ENCODE measurements around the gene PROSER1.
A peak's percentile ranks its signal among the peaks of the same experiment; 100 is the strongest.
"Not testable (repeated sequence)": the region's sequence is repeated elsewhere in the genome, so short reads cannot be mapped to it uniquely, and the experiment has no call there.

Gene PROSER1

GRCh38 chr13:39037880-39038568, at the start of gene PROSER1, which contains the start of gene NHLRC3:
PROSER1 (minus strand) TSS chr13:39038089; CDS start chr13:39037242, 847 bp downstream.
NHLRC3 (plus strand) TSS chr13:39038456; CDS start chr13:39038640, 184 bp downstream.
- peak; percentile 90 for DNase-seq

DNA sequence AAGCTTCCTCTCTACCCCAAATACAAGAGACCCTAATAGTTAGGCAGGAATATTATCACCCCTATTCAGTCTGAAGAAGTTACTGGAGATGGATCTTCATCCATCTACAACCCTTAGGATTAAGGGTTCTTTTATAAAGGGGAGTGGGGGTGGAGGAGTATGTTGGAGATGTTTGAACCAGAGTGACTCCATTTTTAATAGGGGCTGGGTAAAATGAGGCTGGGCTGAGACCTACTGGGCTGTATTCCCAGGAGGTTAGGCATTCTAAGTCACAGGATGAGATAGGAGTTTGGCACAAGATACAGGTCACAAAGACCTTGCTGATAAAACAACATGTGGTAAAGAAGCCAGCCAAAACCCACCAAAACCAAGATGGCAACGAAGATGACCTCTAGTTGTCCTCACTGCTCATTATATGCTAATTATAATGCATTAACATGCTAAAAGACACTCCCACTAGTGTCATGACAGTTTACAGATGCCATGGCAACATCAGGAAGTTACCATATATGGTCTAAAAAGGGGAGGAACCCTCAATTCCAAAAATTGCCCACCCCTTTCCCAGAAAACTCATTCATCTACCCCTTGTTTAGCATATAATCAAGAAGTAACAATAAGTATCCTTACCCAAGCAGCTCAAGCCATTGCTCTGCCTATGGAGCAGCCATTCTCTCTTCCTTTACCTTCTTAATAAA, 48.5 kb upstream of the PROSER1 start:
- not testable (repeated sequence) for DNase-seq

DNA sequence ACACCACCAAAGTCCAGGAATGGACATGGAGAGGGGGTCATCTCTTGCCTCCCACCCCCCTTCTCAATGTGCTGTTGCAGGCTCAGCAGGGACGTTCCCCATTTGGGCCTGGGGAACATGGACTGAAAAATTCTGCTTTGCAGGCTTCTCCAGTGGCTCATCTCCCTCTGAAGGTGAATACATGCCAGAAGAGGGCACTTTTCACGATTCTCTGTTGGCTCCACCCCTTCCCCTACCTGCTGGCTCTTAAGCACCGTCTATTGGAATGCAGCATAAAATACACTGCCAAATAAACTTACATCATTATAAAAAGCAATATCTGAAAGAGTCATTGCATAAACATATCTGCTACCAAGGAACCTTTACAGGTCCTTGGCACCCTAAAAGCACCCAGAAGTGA, 36.1 kb upstream of the PROSER1 start:
- DNase-seq: no peak

DNA sequence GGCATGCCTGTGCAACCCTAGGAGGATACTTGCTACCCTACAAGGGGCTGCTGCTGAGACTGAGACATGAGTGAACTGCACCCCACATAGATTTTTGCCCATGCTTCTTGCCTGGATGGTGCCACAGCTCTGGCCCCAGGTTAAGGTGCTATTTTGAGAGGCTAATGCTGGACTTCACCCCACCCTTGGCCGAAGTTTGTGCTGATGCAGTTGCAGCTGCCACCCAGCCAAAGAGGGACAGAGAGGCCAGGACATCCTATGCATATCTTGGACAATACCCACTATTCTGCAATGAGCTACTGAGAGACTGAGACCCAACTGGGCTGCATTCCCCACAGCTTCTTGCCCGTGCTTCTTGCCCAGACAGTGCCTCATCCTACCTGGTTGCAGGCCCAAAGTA, 35.0 kb upstream of the PROSER1 start:
- DNase-seq: no peak

DNA sequence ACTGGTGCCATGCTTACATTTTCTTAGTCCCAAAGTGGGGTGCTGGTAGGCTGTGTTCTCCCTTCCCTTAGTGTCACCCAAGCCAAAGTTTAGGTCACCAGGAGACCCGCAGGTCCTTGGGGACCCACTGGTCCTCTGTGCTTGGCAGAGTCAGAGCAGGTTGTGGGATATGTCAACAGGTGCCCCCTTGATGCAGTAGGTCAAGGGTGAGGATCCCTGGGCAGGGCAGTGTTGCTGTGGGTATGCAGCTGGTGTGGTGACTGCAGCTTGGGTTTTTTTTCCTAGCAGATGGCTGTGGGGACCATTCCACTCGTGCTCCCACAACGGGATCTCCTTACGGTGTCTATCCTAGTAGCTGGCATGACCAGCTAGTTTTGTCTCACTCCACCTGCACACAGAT, 24.1 kb upstream of the PROSER1 start:
- DNase-seq: no peak

GRCh38 chr13:39058040-39058439, 20.2 kb upstream of the PROSER1 start:
- no peak for DNase-seq

DNA sequence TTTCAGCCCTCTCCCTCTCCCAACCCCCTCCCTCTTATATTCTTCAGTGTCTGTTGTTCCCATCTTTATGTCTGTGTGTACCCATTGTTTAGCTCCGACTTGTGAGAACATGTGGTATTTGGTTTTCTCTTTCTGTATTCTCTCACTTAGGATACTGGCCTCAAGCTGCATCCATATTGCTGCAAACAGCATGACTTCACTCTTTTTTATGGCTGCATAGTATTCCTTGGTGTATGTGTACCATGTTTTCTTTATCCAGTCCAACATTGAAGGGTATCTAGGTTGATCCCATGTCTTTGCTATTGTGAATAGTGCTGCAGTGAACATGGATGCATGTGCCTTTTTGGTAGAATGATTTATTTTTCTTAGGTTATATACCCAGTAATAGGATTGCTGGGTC, 18.1 kb upstream of the PROSER1 start:
- DNase-seq: no peak

- no peak for DNase-seq
Measured at GRCh38 chr13:39054112-39054511, 16.2 kb upstream of the PROSER1 start.

DNA sequence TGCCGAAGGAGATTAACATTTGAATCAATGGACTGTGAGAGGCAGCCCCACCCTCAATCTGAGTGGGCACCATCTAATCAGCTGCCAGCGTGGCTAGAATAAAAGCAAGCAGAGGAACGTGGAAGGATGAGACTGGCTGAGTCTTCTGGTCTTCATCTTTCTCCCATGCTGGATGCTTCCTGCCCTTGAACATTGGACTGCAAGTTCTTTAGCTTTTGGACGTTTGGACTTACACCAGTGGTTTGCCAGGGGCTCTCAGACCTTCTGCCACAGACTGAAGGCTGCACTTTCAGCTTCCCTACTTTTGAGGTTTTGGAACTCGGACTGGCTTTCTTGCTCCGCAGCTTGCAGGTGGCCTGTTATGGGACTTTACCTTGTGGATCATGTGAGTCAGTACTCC, 15.1 kb upstream of the PROSER1 start:
- no peak for DNase-seq

DNA sequence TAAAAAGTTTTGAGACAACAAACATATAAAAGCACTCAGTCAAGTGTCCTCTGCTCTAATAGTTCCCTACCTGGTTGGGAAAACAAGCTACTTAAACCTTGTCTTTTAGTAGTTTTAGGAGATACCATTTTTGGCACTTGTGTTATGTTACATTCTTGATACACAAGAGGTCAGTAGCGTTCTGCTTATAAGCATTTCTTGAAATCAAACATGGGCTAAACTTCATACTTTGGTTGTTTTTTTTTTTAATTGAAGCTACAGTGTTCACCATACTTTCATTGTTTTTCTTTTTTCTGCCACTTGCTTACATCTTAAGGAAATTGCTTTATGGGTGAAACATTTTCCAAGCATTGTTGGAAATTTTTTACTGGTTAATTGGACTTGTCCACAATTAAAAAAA, 13.3 kb upstream of the PROSER1 start:
- peak in 1 of 2 donors; percentile 42 for DNase-seq

- DNase-seq: no peak
Measured at GRCh38 chr13:39049274-39049673, 11.4 kb upstream of the PROSER1 start.

DNA sequence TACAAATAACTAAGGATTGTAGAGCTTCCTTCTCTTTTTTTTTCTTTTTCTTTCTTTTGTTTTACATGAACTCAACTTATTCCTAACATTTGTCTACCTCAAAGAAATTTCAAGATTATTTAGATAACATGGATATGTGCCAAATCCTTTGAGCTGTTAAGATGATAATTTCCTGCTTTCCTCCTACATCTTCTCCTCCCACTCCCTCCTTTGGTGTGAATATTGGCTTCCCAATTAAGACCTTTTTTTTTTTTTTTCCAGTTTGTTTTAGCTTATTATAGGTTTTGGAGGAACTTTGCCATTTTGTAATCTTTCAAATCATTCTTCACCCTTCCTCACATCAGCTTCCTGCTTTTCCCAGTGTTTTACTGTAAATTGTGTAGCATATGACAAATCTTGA, 10.9 kb upstream of the PROSER1 start:
- DNase-seq: no peak

- DNase-seq: no peak
Measured at GRCh38 chr13:39047560-39047959, 9.7 kb upstream of the PROSER1 start.

GRCh38 chr13:39044536-39044935, 6.6 kb upstream of the PROSER1 start:
- DNase-seq: no peak

DNA sequence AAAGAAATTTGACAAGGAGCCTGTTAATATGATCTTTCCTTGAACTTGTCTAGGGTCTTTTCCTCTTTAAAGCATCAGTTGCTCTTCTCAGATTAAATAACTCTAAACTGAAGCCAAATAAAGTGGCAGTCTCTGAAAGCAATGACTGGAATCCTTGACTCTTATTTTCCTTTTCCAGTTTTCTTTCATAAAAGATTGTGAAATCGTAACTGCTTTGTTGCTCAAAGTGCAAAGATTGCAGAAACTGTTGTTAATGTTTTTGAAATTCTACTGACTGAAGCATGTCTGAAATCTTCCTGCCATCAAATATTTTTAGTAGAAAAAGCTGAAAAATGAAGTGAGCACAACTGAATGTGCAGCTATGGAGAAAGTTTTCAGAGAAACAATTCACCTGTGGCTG, 2.3 kb upstream of the PROSER1 start:
- no peak for DNase-seq

DNA sequence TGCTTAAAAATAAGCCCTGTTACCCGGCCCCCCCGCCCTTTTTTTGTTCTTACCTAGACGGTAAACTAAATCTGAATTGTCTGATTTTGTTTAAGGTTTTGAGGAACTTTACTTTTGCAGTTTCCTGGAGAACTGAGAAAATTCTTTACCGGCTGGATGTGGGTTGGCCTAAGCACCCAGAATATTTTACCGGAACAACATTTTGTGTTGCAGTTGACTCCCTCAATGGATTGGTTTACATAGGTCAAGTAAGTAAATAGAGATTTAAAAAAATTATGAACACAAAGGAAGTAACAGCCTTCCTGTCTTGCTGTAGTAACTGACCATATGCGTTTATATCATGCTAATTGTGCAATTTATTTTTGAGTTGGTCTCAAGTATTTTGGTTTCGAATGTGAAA, 1.2 kb upstream of the PROSER1 start:
- DNase-seq: peak in 1 of 2 donors; percentile 22

- DNase-seq: peak in 1 of 2 donors; percentile 44
Measured at GRCh38 chr13:39038569-39039030, 711 bp upstream of the PROSER1 start.

DNA sequence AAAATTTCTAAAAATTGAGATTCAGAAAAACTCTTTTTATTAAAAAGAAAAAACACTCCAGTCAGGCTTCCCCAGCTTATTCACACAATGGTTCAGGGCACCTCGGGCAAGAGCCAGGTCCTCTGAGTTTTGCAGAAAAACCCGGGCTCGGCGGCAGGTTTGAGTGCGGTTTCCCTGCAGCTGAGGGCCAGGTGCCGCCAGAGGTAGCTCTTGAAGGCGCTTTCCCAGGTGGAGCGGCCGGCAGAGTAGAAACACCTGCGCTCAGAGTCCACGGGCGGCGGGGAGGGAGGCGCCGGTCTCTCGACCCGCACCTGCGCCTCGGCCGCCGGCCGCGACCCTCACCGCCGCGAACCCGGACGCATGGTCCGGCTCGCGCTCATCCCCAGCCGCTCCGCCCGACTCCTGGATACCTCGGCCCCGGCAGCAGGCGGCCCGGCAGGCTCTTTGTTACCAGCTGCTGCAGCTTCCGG, 444 bp downstream of the PROSER1 start:
- peak in 1 of 2 donors; percentile 33 for DNase-seq

GRCh38 chr13:39036212-39036611, 1.7 kb downstream of the PROSER1 start:
- DNase-seq: peak; percentile 34 to 40

- no peak for DNase-seq
Measured at GRCh38 chr13:39035799-39036198, 2.1 kb downstream of the PROSER1 start.

- no peak for DNase-seq
Measured at GRCh38 chr13:39035204-39035603, 2.7 kb downstream of the PROSER1 start.

DNA sequence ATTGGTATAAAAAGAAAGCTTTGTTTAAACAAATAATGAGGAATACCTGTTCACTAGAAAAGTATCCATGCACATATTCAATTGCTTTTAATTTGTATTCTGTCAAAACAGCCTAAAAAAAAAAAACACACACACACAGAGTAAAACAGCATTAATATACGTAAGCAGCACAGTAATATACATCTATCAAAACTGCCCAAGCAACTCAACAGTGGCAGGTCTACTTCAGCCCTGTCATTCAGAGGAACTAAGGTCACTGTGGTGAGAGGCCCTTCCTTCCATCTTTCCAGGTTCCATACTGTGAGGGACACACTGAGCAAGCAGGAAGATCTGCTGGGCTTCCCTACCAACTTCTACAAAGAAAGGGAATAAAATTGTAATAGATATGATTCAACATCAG, 3.8 kb downstream of the PROSER1 start:
- no peak for DNase-seq

DNA sequence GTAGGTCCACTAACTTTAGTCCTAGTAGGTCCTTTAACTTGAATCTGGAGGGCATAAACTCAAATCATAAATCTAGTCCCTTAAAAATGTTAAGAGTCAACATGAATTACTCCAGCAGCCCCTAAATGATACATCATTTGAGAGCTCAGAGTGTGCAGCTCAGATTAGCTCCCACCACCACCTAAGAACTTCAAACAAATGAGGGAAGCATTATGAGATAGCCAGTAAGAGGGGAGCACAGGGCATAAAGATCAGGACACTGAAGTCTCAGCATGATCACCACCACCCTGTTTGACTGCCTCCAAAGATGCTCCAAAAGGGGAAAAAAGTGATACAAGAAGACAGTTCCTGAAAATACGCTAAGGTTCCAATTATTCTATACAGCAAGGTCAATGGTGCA, 5.7 kb downstream of the PROSER1 start:
- no peak for DNase-seq

DNA sequence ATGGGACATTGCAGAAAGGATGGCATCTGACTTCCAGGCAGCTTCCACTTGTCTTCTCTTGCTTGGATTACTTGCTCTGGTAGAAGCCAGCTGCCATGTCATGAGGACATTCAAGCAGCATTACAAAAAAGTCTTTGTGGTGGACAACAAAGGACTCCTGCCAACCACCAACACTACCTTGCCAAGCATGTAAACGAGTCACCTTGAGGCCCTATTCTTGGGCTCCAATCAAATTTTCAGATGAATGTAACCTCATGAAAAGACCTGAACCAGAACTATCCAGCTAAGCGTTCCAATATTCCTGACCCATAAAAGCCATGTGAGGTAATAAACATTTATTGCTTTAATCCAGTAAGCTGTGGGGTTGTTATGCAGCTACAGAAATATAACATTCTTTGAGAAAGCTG, 12.5 kb downstream of the PROSER1 start:
- no peak for DNase-seq
